ENCODE measurements around the gene TULP1. TPM values are rescaled to one million over a fixed set of nuclear protein-coding genes. Genes with fewer than 3 reads are reported as not detected.

The TULP1 gene
- total and polyA plus RNA-seq, 8 donors: 5.4 to 11.9 (median 7.7) TPM; not detected in 2

GRCh38 chr6:35499372-35499771, 13.3 kb downstream of the TULP1 start:
- Histone ChIP-seq H3K36me3 (no peaks in the 10 kb centered on the region), H3K27me3 (peaks cover 3 to 95% of the 10 kb centered on the region in 2 donors), H3K4me3 (no peak overlapping the region), H3K4me1 (peaks cover 8 to 30% of the 10 kb centered on the region in 2 donors), H3K27ac (no peak overlapping the region), H3K9me3 (no peaks in the 10 kb centered on the region)
- ATAC-seq (no peak), DNase-seq (no peak)
- TF ChIP-seq CTCF (IDR thresholded peaks at IDR 0.05): no peak
- intact Hi-C loops (cut with DNase I): no loop called here

- no peaks in the 10 kb centered on the region for H3K9me3 ChIP-seq
- peaks cover 2 to 88% of the 10 kb centered on the region in 2 donors for H3K27me3 ChIP-seq
- peak overlapping the region in 1 of 2 donors; percentile 72 for H3K4me3 ChIP-seq
- ATAC-seq (no peak), DNase-seq (no peak)
- no peaks in the 10 kb centered on the region for H3K36me3 ChIP-seq
- peaks cover 12 to 38% of the 10 kb centered on the region in 2 donors for H3K4me1 ChIP-seq
- intact Hi-C loops (cut with DNase I): no loop called here
- peak overlapping the region in 1 of 2 donors; percentile 88 for H3K27ac ChIP-seq
- TF ChIP-seq CTCF (IDR thresholded peaks at IDR 0.05): no peak
These were observed 14.2 kb downstream of the TULP1 start for GRCh38 chr6:35498422-35499067.

- intact Hi-C loops (cut with DNase I): no loop called here
- peaks cover 12 to 46% of the 10 kb centered on the region in 2 donors for H3K4me1 ChIP-seq
- TF ChIP-seq CTCF (IDR thresholded peaks at IDR 0.05): no peak
- H3K9me3 ChIP-seq: no peaks in the 10 kb centered on the region
- peak overlapping the region; percentile 88 for H3K27ac ChIP-seq
- ATAC-seq: peak; percentile 40
- peaks cover 0 to 81% of the 10 kb centered on the region in 2 donors for H3K27me3 ChIP-seq
- peak; percentile 56 to 93 (median 85) for DNase-seq
- H3K4me3 ChIP-seq: peak overlapping the region; percentile 59 to 72
- H3K36me3 ChIP-seq: no peaks in the 10 kb centered on the region
These were observed 14.9 kb downstream of the TULP1 start for GRCh38 chr6:35497571-35498421.

- no peak for TF ChIP-seq CTCF (IDR thresholded peaks at IDR 0.05)
- intact Hi-C loops (cut with DNase I): no loop called here
- DNase-seq: peak; percentile 63 to 92 (median 78)
- Histone ChIP-seq H3K4me3 (peak within 1 kb of the TSS; percentile 59 to 72), H3K4me1 (peaks cover 12 to 54% of the 10 kb centered on the region in 2 donors), H3K36me3 (no peaks in the 10 kb centered on the region), H3K9me3 (no peaks in the 10 kb centered on the region), H3K27ac (peak within 1 kb of the TSS; percentile 88), H3K27me3 (peaks cover 0 to 81% of the 10 kb centered on the region in 2 donors)
- peak; percentile 72 for ATAC-seq
These were observed 15.7 kb downstream of the TULP1 start, which contains the start of gene TEAD3 for GRCh38 chr6:35496841-35497570. Gene TEAD3, minus strand, starts transcription at chr6:35497079.

Data from left lung (tissue), 10 donors.